NCI-H774 (cell line): ENCODE data around the gene ITGB6.
"Not testable (repeated sequence)": the region's sequence is repeated elsewhere in the genome, so short reads cannot be mapped to it uniquely, and the experiment has no call there.

Experiments used
- DNase-seq: peaks from one replicate; lab custom pipeline; 2025; lab: John Stamatoyannopoulos, UW

Gene ITGB6

GRCh38 chr2:160181146-160181836 lies 18.8 kb downstream of the ITGB6 start:
- peak; percentile 29 for DNase-seq

- DNase-seq, result not testable (repeated sequence)
Measured at GRCh38 chr2:160180690-160181089, 19.4 kb downstream of the ITGB6 start.

GRCh38 chr2:160180172-160180571 lies 19.9 kb downstream of the ITGB6 start:
- DNase-seq, result no peak

DNA sequence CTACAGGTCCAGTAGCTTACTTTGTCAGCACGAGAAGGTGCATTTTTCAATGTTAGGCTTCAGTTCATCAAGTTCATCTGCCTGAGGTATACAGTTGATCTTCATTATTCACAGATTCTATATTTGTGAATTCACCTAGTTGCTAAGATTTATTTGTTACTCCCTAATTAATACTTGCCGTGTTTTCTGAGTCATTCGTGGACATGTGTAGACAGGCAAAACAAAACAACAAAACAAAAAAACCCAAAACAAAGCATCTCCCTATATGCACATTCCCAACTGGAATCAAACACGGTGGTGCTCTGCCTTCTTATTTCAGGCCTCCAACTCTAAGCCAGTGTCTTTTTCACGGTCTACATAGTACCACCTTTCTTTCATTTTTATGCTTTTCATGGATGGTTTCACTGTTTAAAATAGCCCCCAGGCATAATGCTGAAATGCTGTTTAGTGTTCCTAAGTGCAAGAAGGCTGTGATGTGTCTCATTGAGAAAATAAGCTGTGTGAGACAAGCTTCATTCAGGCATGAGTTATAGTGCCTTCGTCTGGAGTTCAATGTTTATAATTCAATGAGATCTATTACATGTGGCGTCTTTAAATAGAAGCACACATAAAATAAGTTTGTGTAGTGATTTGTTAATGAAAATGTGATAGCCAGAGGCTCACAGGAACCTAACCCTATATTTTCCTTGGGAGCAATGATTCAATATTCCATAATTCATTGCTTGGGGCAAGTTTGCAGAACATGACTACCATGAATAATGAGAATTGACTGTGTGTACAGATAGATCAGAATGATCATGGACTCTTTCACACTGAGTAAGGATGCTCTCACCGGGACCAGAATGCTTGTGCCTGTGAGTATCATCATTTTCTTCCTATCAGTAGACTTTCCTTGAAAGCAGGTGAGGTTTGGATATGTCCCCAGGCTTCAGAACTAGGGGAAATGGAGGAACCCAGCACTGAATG lies 24.6 kb downstream of the ITGB6 start:
- DNase-seq, result no peak

- no peak for DNase-seq
Measured at GRCh38 chr2:160174322-160174721, 25.8 kb downstream of the ITGB6 start.

DNA sequence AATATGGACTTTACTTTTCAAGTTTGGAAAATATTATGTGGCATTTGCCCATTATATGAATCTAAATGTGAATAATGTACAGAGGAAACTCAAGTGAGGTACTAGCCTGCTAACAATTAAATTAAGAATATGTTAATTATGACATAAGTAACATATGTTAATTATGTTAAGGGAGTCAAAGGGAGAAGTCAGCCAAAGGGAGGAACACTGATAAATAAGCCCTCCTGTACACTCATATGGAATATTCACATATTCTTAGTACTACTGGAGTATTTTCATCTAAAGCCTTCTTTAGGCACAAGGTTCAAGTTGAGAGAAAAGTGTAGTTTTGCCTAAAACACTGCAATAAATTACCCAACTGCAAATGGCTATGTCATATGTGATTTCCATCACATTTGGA lies 30.1 kb downstream of the ITGB6 start:
- DNase-seq, result no peak

GRCh38 chr2:160169471-160169870 lies 30.6 kb downstream of the ITGB6 start:
- DNase-seq, result no peak

DNA sequence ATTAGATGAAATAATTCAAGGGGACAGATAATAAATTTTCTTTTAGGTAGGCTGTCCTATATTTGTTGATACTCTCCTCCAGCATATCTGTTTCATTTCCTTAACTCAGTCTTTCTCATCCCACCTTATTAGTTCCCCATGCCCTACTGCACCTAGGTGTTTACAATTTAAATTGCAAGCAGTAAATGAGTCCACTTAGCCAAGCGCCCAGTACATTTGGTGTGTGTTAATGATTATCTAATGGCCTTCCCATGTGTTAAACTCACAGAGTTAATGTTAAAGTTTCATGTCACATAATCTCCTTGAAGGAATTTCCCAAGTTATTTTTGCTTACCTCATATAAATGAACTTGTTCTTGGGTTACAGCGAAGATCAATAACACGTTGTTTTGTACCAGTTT lies 31.2 kb downstream of the ITGB6 start:
- no peak for DNase-seq

- DNase-seq, result no peak
Measured at GRCh38 chr2:160167089-160167740, 32.9 kb downstream of the ITGB6 start.

- DNase-seq, result no peak
Measured at GRCh38 chr2:160165996-160166395, 34.1 kb downstream of the ITGB6 start.

- no peak for DNase-seq
Measured at GRCh38 chr2:160165081-160165480, 35.0 kb downstream of the ITGB6 start.

DNA sequence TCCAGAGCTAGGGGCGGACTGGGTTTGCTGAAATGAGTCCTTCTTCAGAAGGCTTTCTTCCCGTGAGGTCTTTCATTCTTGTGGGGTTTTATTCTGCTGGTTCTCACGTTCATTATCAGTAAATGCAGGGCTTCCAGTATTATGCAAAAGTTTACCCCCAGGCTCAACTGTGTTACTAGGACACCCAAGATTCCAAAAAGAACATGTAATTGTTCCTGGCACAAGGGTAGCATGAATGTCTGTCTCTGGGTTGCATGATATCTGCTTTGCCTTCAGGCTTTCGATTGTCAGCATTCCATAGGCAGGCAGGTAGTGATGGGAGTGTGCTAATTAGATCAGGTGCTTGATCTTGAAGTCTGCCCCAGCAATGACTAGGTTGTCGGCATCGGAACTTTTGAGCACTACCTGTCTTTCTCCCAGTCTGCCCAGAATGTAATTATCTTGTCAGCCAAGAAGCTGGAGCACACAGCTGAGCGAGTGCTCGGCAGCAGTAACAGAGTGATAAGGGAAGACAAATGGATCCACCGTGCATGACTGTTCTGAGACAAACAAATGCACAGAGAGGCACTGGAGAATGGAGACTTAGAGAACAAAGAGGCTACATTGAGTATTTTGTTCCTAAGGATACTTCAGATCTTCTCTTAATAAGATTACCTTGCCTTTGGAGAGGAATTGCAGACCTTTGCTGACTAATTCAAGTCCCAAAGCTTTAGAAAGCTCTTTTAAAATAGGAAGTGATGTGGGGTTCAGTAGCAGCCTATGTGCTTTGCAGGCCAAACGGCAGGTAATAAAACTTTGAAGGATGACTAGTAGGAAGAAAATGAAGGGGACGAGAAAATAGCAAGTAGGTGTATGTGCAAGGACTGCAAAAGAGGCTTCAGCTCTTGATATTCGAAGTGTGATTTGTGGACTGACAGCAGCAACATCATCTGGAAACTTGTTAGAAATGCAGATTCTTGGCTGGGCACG lies 41.9 kb downstream of the ITGB6 start:
- DNase-seq, result no peak

DNA sequence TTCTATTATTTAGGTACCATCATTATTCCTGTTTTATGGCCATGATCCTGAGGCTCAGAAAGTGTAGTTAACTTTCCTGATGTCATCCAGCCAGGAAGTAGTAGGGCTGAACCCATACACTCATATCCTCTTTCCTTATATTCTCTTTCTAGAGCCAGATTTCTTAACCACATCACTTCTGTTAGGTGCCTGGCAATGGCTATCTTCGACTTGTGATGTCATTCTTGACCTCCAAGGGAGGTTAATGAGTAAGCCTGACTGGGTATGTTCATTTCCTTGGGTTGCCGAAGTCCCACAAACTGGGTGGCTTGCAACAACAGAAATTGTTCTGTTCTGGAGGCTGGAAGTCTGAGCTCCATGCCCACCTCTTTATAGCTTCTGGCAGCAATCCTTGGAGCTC lies 43.4 kb downstream of the ITGB6 start:
- no peak for DNase-seq

GRCh38 chr2:160156100-160156499 lies 44.0 kb downstream of the ITGB6 start:
- DNase-seq, result no peak

- DNase-seq, result not testable (repeated sequence)
Measured at GRCh38 chr2:160148419-160148818, 51.7 kb downstream of the ITGB6 start.

DNA sequence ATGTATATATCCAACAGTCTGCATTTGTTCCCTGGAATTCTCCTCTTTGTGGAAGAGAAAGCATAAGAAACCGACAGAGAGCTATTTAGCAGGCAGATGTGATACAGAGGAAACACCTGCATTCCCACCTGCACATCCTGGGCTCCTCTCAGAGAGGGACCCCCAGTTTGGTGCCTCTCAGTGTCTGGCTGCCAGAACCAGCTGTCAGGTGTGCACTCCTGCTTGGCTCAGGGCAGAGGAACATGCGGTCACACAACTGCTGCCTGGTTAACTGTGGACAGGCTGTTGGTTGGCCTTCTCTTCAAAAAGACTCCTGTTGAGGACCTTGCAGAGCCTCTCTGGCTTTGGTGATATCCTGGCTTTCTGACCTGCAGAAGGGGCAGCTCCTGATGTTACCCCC lies 54.6 kb downstream of the ITGB6 start:
- DNase-seq, result no peak

- DNase-seq, result no peak
Measured at GRCh38 chr2:160144280-160144990, 55.6 kb downstream of the ITGB6 start.

GRCh38 chr2:160142472-160142871 lies 57.6 kb downstream of the ITGB6 start:
- no peak for DNase-seq

GRCh38 chr2:160141912-160142311 lies 58.2 kb downstream of the ITGB6 start:
- DNase-seq, result peak; percentile 6

DNA sequence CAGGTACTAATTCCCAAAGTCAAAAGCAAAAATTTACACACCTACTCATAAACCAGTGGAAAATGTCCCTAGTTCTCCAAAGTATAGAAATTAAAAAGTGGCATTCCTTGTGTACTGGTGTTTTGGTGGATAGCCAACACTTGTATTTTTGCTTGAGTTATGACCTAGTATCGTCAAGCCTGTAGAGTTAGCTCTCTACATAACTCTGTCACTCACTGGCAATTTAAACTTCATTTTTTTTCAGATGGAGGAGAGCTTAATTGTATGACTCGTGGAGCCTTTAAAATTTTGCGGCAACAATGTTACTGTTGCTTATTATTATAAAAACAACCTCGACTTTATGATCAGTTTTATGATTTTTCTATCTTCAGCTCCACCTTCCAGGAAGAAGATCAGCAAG lies 58.7 kb downstream of the ITGB6 start:
- no peak for DNase-seq

- DNase-seq, result no peak
Measured at GRCh38 chr2:160140471-160140870, 59.6 kb downstream of the ITGB6 start.
